ES-I3 (cell line): ENCODE data around the gene CDKN2AIP.

Experiments
- H3K36me3 ChIP-seq: 2 replicates; pipeline ENCODE4 v1.6.1; 2013; ENCODE audit warnings: mild to moderate bottlenecking, low read length, control low read depth, moderate library complexity; ENCODE audit not compliant: insufficient read depth
- H3K4me1 ChIP-seq: 2 replicates; pipeline ENCODE4 v1.6.1; 2013; ENCODE audit warnings: mild to moderate bottlenecking, control low read depth, low read length; ENCODE audit not compliant: insufficient read depth
- H3K9ac ChIP-seq: 2 replicates; pipeline ENCODE4 v1.6.1; 2013; ENCODE audit warnings: low read depth, mild to moderate bottlenecking, low read length, moderate library complexity
- H3K9me3 ChIP-seq: 2 replicates; pipeline ENCODE4 v1.6.1; 2013; ENCODE audit warnings: mild to moderate bottlenecking, low read length, moderate library complexity; ENCODE audit not compliant: control insufficient read depth, insufficient read depth

Gene CDKN2AIP

GRCh38 chr4:183407635-183408464 lies 36.6 kb upstream of the CDKN2AIP start:
- H3K4me1 ChIP-seq: 0 out of 2 replicates have a peak, but pooled peaks cover 5% of the 10 kb centered on the region
- H3K9ac ChIP-seq: peak overlapping the region; percentile 40
- no peaks in the 10 kb centered on the region for H3K36me3 ChIP-seq
- no peaks in the 10 kb centered on the region for H3K9me3 ChIP-seq

- Histone ChIP-seq H3K9ac (no peak overlapping the region), H3K4me1 (0 out of 2 replicates have a peak, but pooled peaks cover 5% of the 10 kb centered on the region), H3K36me3 (no peaks in the 10 kb centered on the region), H3K9me3 (no peaks in the 10 kb centered on the region)
These were observed 35.6 kb upstream of the CDKN2AIP start for GRCh38 chr4:183408796-183409195.

- Histone ChIP-seq H3K36me3 (no peaks in the 10 kb centered on the region), H3K4me1 (0 out of 2 replicates have a peak, but pooled peaks cover 5% of the 10 kb centered on the region), H3K9ac (no peak overlapping the region), H3K9me3 (no peaks in the 10 kb centered on the region)
These were observed 35.0 kb upstream of the CDKN2AIP start for GRCh38 chr4:183409483-183409882.

GRCh38 chr4:183409934-183410333 lies 34.5 kb upstream of the CDKN2AIP start:
- H3K4me1 ChIP-seq: 0 out of 2 replicates have a peak, but pooled peaks cover 5% of the 10 kb centered on the region

GRCh38 chr4:183411291-183411861 lies 33.1 kb upstream of the CDKN2AIP start:
- Histone ChIP-seq H3K4me1 (0 out of 2 replicates have a peak, but pooled peaks cover 5% of the 10 kb centered on the region), H3K9ac (no peak overlapping the region), H3K36me3 (no peaks in the 10 kb centered on the region), H3K9me3 (no peaks in the 10 kb centered on the region)

More at GRCh38 chr4:183409934-183410333, 34.5 kb upstream of the CDKN2AIP start:
- Histone ChIP-seq H3K36me3 (no peaks in the 10 kb centered on the region), H3K9ac (no peak overlapping the region), H3K9me3 (no peaks in the 10 kb centered on the region)

GRCh38 chr4:183412821-183413220 lies 31.6 kb upstream of the CDKN2AIP start:
- Histone ChIP-seq H3K9me3 (no peaks in the 10 kb centered on the region), H3K9ac (no peak overlapping the region), H3K36me3 (no peaks in the 10 kb centered on the region), H3K4me1 (0 out of 2 replicates have a peak, but pooled peaks cover 5% of the 10 kb centered on the region)

- Histone ChIP-seq H3K36me3 (no peaks in the 10 kb centered on the region), H3K9me3 (no peaks in the 10 kb centered on the region), H3K9ac (no peak overlapping the region), H3K4me1 (0 out of 2 replicates have a peak, but pooled peaks cover 5% of the 10 kb centered on the region)
These were observed 30.9 kb upstream of the CDKN2AIP start for GRCh38 chr4:183413234-183414200.

GRCh38 chr4:183416879-183417755 lies 27.3 kb upstream of the CDKN2AIP start:
- Histone ChIP-seq H3K36me3 (no peaks in the 10 kb centered on the region), H3K9ac (no peak overlapping the region), H3K9me3 (no peaks in the 10 kb centered on the region), H3K4me1 (no peaks in the 10 kb centered on the region)

- Histone ChIP-seq H3K9ac (no peak overlapping the region), H3K36me3 (no peaks in the 10 kb centered on the region), H3K9me3 (no peaks in the 10 kb centered on the region)
These were observed 21.3 kb upstream of the CDKN2AIP start for GRCh38 chr4:183422962-183423631.

GRCh38 chr4:183424109-183424744 lies 20.2 kb upstream of the CDKN2AIP start:
- Histone ChIP-seq H3K4me1 (no peaks in the 10 kb centered on the region), H3K36me3 (no peaks in the 10 kb centered on the region), H3K9ac (no peak overlapping the region), H3K9me3 (no peaks in the 10 kb centered on the region)

More at GRCh38 chr4:183422962-183423631, 21.3 kb upstream of the CDKN2AIP start:
- no peaks in the 10 kb centered on the region for H3K4me1 ChIP-seq

GRCh38 chr4:183426507-183426906 lies 17.9 kb upstream of the CDKN2AIP start:
- Histone ChIP-seq H3K4me1 (0 out of 2 replicates have a peak, but pooled peaks cover 3% of the 10 kb centered on the region), H3K36me3 (no peaks in the 10 kb centered on the region), H3K9ac (no peak overlapping the region), H3K9me3 (no peaks in the 10 kb centered on the region)

GRCh38 chr4:183429489-183429888 lies 14.9 kb upstream of the CDKN2AIP start:
- Histone ChIP-seq H3K9me3 (no peaks in the 10 kb centered on the region), H3K4me1 (peaks cover 9% of the 10 kb centered on the region; the same call in 1 of the 2 replicates), H3K9ac (no peak overlapping the region), H3K36me3 (no peaks in the 10 kb centered on the region)
